Pancreas (tissue), 10 donors: ENCODE results near the gene CAND2. TPM values are rescaled to one million over a fixed set of nuclear protein-coding genes. Genes with fewer than 3 reads are reported as not detected.

Experiments used
- ATAC-seq, 4 donors: fragments of 200-7000 bp; cut with Tn5 transposase; one replicate each; pipeline versions ENCODE4 v1.8.0 to v1.9.1; 2020; ENCODE audit warnings: mild to moderate bottlenecking in 4 of 4, moderate library complexity in 4 of 4
- DNase-seq, 6 donors: peaks; one replicate each; pipeline ENCODE4 v3.0.0-alpha.2; 2020
- FAIRE-seq: peaks from 2 replicates; lab custom pipeline; 2012; peaks lifted over from hg19 to GRCh38; lab: Jason Lieb, UNC
- H3K27ac ChIP-seq, 4 donors: fragments of 200-600 bp; sonication (generic); 1 replicate in 3 of 4; 2 replicates in 1 of 4; pipeline versions ENCODE4 v1.5.0 to v1.8.0; 2020
- H3K27me3 ChIP-seq, 4 donors: fragments of 200-600 bp; one replicate each; pipeline ENCODE4 v1.8.0; 2021
- H3K36me3 ChIP-seq, 3 donors: fragments of 200-600 bp; sonication (generic) in 1 of 3; one replicate each; pipeline versions ENCODE4 v1.5.0 to v1.8.0; 2020 to 2021
- H3K4me1 ChIP-seq, 3 donors: fragments of 200-600 bp; one replicate each; pipeline ENCODE4 v1.8.0; 2021
- H3K4me3 ChIP-seq, 4 donors: fragments of 200-600 bp; sonication (generic) in 2 of 4; one replicate each; pipeline versions ENCODE4 v1.5.0 to v1.8.0; 2020 to 2021
- H3K9me3 ChIP-seq, 4 donors: fragments of 200-600 bp; one replicate each; pipeline ENCODE4 v1.8.0; 2021
- CTCF ChIP-seq, 4 donors: fragments of 200-600 bp; sonication (generic) in 3 of 4; IDR thresholded peaks; one replicate each; pipeline versions ENCODE4 v1.5.0 to v1.8.0; 2021; ENCODE audit warnings: antibody characterized with exemption in 4 of 4
- WGBS, 2 donors: extraction: QIAGEN DNeasy Blood & Tissue Kit; methylation state at CpG; one replicate each; pipeline ENCODE4 v1.1.7; 2013; 5-methylcytosine and 5-hydroxymethylcytosine counted together
- intact Hi-C, 3 donors: fragments of 100-400 bp; cut with DNase I; formaldehyde crosslinking; loops; one replicate each; pipeline versions ENCODE4 v1.11.1 to v1.14.2; 2022
- polyA plus RNA-seq, 2 donors: library from polyadenylated mRNA; stranded (reverse); fragments of 200-250 nt; gene quantifications; one replicate each; pipeline ENCODE4 v1.2.3, GENCODE V29; 2013
- total RNA-seq, 6 donors: library from RNA; stranded (reverse); fragmentation: NEBNext Ultra II Directional in 4 of 6; extraction: Animal tissue kit (Norgen Biotek cat#: 25700) in 4 of 6; gene quantifications; one replicate each; pipeline versions ENCODE4 v1.2.1 to v1.2.4, GENCODE V29; 2021 to 2023
- donor health status: healthy with polysubstance abuse.
- donor health status: DM: no; HTN: no; CAD: no; lungs with moderate emphysema.
- donor health status: DM: no; HTN: no; CAD: no.
- donor health status: control.
- donor health status: control.
- donor health status: Bipolar disorder and iron deficiency.
- donor health status: DM: yes; HTN: yes; CAD: no.
- donor health status: DM: no; HTN: no; CAD: no.
- donor health status: DM: no; HTN: no; CAD: no.
- donor health status: DM: yes; HTN: yes; CAD: no.

Gene CAND2
- total and polyA plus RNA-seq, 8 donors = 1.6 to 6.2 (median 3.3) TPM

- H3K27ac ChIP-seq = no peak overlapping the region
- ATAC-seq (no peak), FAIRE-seq (no peak), DNase-seq (no peak)
- no peak overlapping the region for H3K4me3 ChIP-seq
- H3K27me3 ChIP-seq = peaks cover 0 to 5% (median 0%) of the 10 kb centered on the region in 4 donors
- no peak for TF ChIP-seq CTCF (IDR thresholded peaks at IDR 0.05)
- H3K9me3 ChIP-seq = no peaks in the 10 kb centered on the region
- H3K4me1 ChIP-seq = no peaks in the 10 kb centered on the region
- no peaks in the 10 kb centered on the region for H3K36me3 ChIP-seq
- 82 to 83% methylated on average over 15 of the region's 15 CpGs for WGBS, 2 donors
- intact Hi-C loops = no loop called here
Observed at GRCh38 chr3:12884186-12884680, 87.8 kb downstream of the CAND2 start.

Other genes with a start within 250 kb of the CAND2 start
- 10 to 100 TPM; 11.8 to 17.0 (median 13.9) TPM for gene MKRN2, start 239.6 kb upstream of the CAND2 start, total RNA-seq
- gene MKRN2, start 239.6 kb upstream of the CAND2 start, polyA plus RNA-seq = 10 to 100 TPM in 1 of 2 donors, 1 to 10 TPM in 1; 8.5 to 11.8 TPM
- gene RAF1, start 132.6 kb upstream of the CAND2 start, total RNA-seq = 10 to 100 TPM; 33.7 to 46.9 (median 38.1) TPM
- 10 to 100 TPM; 29.1 to 45.8 TPM for gene RAF1, start 132.6 kb upstream of the CAND2 start, polyA plus RNA-seq
- gene TMEM40, start 37.4 kb upstream of the CAND2 start, total RNA-seq = not detected
- gene TMEM40, start 37.4 kb upstream of the CAND2 start, polyA plus RNA-seq = under 1 TPM in 1 of 2 donors, not detected in 1; 0.38 TPM
- gene RPL32, start 44.9 kb downstream of the CAND2 start, total RNA-seq = 1,000 to 10,000 TPM in 4 of 6 donors, 100 to 1,000 TPM in 2; 931 to 1,623 (median 1,120) TPM
- gene RPL32, start 44.9 kb downstream of the CAND2 start, polyA plus RNA-seq = 1,000 to 10,000 TPM; 1,584 to 1,793 TPM